Measurements from ENCODE around the gene GNAS-AS1. TPM values are rescaled to one million over a fixed set of nuclear protein-coding genes. Genes with fewer than 3 reads are reported as not detected.

The GNAS-AS1 gene
- total RNA-seq, 4 donors from 2014 or later, result 0.19 to 0.48 (median 0.34) TPM; not detected in 1

DNA sequence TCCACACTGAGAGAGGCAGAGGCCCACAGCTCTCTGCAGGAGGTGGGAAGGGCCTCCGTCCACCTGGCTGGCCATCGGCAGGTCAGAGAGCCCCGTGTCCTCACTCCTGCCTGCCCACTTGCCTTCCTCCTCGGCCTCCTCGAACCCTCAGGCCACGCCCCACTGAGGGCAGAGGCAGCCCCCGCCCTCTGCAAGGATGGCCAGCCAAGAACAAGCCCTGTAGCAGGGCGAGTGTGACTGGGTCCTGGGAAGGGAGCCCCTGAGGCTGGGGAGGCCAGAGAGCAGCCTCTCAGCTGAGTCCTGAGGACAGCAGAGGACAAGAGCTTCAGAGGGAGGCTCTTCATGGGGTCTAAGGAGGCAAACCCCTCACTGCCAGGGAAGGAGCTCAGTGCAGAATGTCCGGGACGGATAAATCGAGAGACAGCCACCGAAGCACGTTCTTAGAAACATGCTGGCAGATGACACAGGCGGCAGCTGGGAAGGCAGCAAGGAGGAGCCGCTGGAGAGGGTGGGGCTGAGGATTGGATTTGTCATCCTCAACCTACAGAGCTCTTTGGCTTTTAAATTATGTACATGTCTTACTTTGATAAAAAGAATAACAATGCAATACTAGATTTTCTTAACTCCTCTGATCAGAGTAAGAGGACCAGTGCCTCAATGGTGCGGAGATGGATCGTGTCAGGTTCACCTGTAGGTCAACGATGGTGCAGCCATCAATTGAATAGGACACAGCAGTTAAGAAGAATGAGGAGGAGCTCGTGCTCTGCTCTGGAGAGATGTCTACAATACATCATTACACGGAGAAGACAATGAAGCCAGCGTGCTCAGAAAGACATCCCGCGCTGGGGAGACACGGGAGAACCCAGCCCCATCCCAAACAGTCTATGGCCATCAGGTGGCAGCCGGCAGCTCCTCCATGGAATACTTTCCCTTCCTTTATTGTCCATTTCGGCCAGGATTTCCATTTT is 53.0 kb downstream of the GNAS-AS1 start:
- no peak for TF ChIP-seq POLR2A (IDR thresholded peaks at IDR 0.05)
- TF ChIP-seq, protein P1, sequence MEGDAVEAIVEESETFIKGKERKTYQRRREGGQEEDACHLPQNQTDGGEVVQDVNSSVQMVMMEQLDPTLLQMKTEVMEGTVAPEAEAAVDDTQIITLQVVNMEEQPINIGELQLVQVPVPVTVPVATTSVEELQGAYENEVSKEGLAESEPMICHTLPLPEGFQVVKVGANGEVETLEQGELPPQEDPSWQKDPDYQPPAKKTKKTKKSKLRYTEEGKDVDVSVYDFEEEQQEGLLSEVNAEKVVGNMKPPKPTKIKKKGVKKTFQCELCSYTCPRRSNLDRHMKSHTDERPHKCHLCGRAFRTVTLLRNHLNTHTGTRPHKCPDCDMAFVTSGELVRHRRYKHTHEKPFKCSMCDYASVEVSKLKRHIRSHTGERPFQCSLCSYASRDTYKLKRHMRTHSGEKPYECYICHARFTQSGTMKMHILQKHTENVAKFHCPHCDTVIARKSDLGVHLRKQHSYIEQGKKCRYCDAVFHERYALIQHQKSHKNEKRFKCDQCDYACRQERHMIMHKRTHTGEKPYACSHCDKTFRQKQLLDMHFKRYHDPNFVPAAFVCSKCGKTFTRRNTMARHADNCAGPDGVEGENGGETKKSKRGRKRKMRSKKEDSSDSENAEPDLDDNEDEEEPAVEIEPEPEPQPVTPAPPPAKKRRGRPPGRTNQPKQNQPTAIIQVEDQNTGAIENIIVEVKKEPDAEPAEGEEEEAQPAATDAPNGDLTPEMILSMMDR (IDR thresholded peaks at IDR 0.05), result no peak
- H3K4me3 ChIP-seq, result no peak overlapping the region
- no peak overlapping the region for H3K27ac ChIP-seq
- intact Hi-C loops (cut with DNase I), result no loop called here
- no peaks in the 10 kb centered on the region for H3K4me1 ChIP-seq
- H3K9me3 ChIP-seq, result no peaks in the 10 kb centered on the region
- no peak for DNase-seq
- peaks cover 0 to 46% (median 0%) of the 10 kb centered on the region in 4 donors for H3K27me3 ChIP-seq
- 83 to 85% methylated on average over 14 to 18 of the region's 26 CpGs for WGBS, 2 donors
- H3K36me3 ChIP-seq, result no peaks in the 10 kb centered on the region

DNA sequence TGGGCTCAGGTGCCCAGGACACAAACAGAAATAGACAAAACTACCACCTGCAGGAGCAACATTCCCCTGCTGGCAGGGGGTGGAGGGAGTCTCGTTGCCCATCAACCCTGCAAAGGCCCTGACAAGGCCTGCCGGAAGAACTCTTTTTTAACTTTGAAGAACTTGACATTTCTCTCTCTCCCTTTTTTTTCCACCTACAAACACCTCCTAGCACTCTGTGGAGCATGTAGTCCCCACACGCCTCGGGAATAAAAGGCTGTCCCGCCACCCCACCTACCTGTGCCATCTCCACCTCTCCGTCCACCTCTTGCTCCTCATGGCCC is 54.8 kb downstream of the GNAS-AS1 start:
- Histone ChIP-seq H3K4me3 (no peak overlapping the region), H3K27ac (no peak overlapping the region), H3K4me1 (no peaks in the 10 kb centered on the region), H3K9me3 (no peaks in the 10 kb centered on the region), H3K36me3 (no peaks in the 10 kb centered on the region), H3K27me3 (peaks cover 0 to 58% (median 0%) of the 10 kb centered on the region in 4 donors)
- WGBS, 2 donors, result 89 to 100% methylated on average over 1 to 6 of the region's 6 CpGs
- TF ChIP-seq POLR2A (IDR thresholded peaks at IDR 0.05), result no peak
- TF ChIP-seq, protein P1 (IDR thresholded peaks at IDR 0.05), result no peak
- intact Hi-C loops (cut with DNase I), result no loop called here
- DNase-seq, result no peak

- H3K4me3 ChIP-seq, result no peak overlapping the region
- peaks cover 0 to 60% (median 0%) of the 10 kb centered on the region in 4 donors for H3K27me3 ChIP-seq
- H3K36me3 ChIP-seq, result no peaks in the 10 kb centered on the region
- no peak for DNase-seq
- no peaks in the 10 kb centered on the region for H3K4me1 ChIP-seq
- H3K27ac ChIP-seq, result no peak overlapping the region
- H3K9me3 ChIP-seq, result no peaks in the 10 kb centered on the region
- TF ChIP-seq POLR2A (IDR thresholded peaks at IDR 0.05), result no peak
- TF ChIP-seq, protein P1 (IDR thresholded peaks at IDR 0.05), result no peak
- intact Hi-C loops (cut with DNase I), result no loop called here
- 85% methylated on average over 4 to 16 of the region's 20 CpGs for WGBS, 2 donors
These were observed 55.4 kb downstream of the GNAS-AS1 start for GRCh38 chr20:58795181-58795922.

DNA sequence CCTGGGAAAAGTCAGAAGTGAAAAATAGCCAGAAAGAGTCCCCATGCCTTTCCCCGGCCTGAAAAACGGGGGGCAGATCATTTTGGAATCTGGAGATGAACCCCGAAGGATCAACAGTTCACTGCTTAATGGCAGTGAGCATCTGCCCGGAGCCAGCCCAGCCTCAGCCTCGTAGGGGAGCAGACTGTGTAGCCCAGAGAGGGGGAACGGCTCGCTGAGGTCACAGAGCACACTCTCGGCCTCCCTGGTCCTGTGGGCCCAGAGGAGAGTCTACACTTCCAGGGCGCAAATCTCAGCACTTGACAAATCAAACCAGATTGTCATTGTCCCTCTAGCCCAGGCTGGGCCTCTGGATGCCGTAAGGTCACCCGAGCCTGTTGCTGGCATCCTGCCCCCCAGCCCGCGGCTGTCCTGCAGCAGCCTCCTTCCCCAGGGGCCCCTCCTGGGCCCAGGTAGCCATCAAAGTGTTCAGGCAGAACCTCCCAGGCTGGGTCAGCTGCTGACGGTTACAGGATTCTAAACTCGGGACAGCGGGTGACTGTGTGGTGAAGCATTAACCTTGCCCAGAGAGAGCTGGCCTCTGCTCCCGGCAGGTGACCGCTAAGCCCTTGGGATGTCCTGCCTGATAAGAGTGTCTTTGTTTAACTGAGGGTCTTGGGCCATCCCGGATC is 56.1 kb downstream of the GNAS-AS1 start:
- H3K27ac ChIP-seq, result no peak overlapping the region
- intact Hi-C loops (cut with DNase I), result no loop called here
- H3K27me3 ChIP-seq, result peaks cover 0 to 64% (median 0%) of the 10 kb centered on the region in 4 donors
- H3K4me1 ChIP-seq, result no peaks in the 10 kb centered on the region
- TF ChIP-seq POLR2A (IDR thresholded peaks at IDR 0.05), result no peak
- TF ChIP-seq, protein P1 (IDR thresholded peaks at IDR 0.05), result no peak
- no peaks in the 10 kb centered on the region for H3K36me3 ChIP-seq
- 70 to 75% methylated on average over 2 to 7 of the region's 19 CpGs for WGBS, 2 donors
- no peak overlapping the region for H3K4me3 ChIP-seq
- no peak for DNase-seq
- H3K9me3 ChIP-seq, result no peaks in the 10 kb centered on the region

Measured in esophagus squamous epithelium (tissue), 5 donors.